ENCODE measurements around the gene ZNF385D.
A peak's percentile ranks its signal among the peaks of the same experiment; 100 is the strongest.

Gene ZNF385D

GRCh38 chr3:21673393-21673792 is 77.6 kb downstream of the ZNF385D start:
- no peak for DNase-seq (ENCODE audit: low read depth)

GRCh38 chr3:21672303-21672702 is 78.7 kb downstream of the ZNF385D start:
- DNase-seq (ENCODE audit: low read depth), result peak; percentile 76

- DNase-seq (ENCODE audit: low read depth), result no peak
Observed at GRCh38 chr3:21670386-21670785, 80.6 kb downstream of the ZNF385D start.

- no peak for DNase-seq (ENCODE audit: low read depth)
Observed at GRCh38 chr3:21668012-21668411, 83.0 kb downstream of the ZNF385D start.

- no peak for DNase-seq (ENCODE audit: low read depth)
Observed at GRCh38 chr3:21665444-21666100, 85.4 kb downstream of the ZNF385D start.

- DNase-seq (ENCODE audit: low read depth), result no peak
Observed at GRCh38 chr3:21664996-21665395, 86.0 kb downstream of the ZNF385D start.

- no peak for DNase-seq (ENCODE audit: low read depth)
Observed at GRCh38 chr3:21662403-21662802, 88.6 kb downstream of the ZNF385D start.

GRCh38 chr3:21654662-21655061 is 96.3 kb downstream of the ZNF385D start:
- peak; percentile 64 for DNase-seq (ENCODE audit: low read depth)

- DNase-seq (ENCODE audit: low read depth), result no peak
Observed at GRCh38 chr3:21654241-21654640, 96.8 kb downstream of the ZNF385D start.

- no peak for DNase-seq (ENCODE audit: low read depth)
Observed at GRCh38 chr3:21649519-21649918, 101.5 kb downstream of the ZNF385D start.

GRCh38 chr3:21647961-21648360 is 103.0 kb downstream of the ZNF385D start:
- no peak for DNase-seq (ENCODE audit: low read depth)

GRCh38 chr3:21645121-21645897 is 105.7 kb downstream of the ZNF385D start:
- DNase-seq (ENCODE audit: low read depth), result peak; percentile 36

- no peak for DNase-seq (ENCODE audit: low read depth)
Observed at GRCh38 chr3:21644268-21644667, 106.7 kb downstream of the ZNF385D start.

- no peak for DNase-seq (ENCODE audit: low read depth)
Observed at GRCh38 chr3:21643752-21644151, 107.3 kb downstream of the ZNF385D start.

- DNase-seq (ENCODE audit: low read depth), result peak; percentile 3
Observed at GRCh38 chr3:21642433-21642832, 108.6 kb downstream of the ZNF385D start.

- DNase-seq (ENCODE audit: low read depth), result no peak
Observed at GRCh38 chr3:21641959-21642358, 109.1 kb downstream of the ZNF385D start.

GRCh38 chr3:21638488-21638887 is 112.5 kb downstream of the ZNF385D start:
- no peak for DNase-seq (ENCODE audit: low read depth)

- DNase-seq (ENCODE audit: low read depth), result no peak
Observed at GRCh38 chr3:21634112-21634511, 116.9 kb downstream of the ZNF385D start.

- no peak for DNase-seq (ENCODE audit: low read depth)
Observed at GRCh38 chr3:21624524-21624923, 126.5 kb downstream of the ZNF385D start.

GRCh38 chr3:21621181-21621651 is 129.8 kb downstream of the ZNF385D start:
- DNase-seq (ENCODE audit: low read depth), result peak; percentile 20

GRCh38 chr3:21620511-21621155 is 130.4 kb downstream of the ZNF385D start:
- no peak for DNase-seq (ENCODE audit: low read depth)

- DNase-seq (ENCODE audit: low read depth), result no peak
Observed at GRCh38 chr3:21618695-21619094, 132.3 kb downstream of the ZNF385D start.

All from EH (cell line).